ENCODE results near the gene FAM3A. TPM values are rescaled to one million over a fixed set of nuclear protein-coding genes. Genes with fewer than 3 reads are reported as not detected.

Gene FAM3A
- total RNA-seq, 1 experiment from 2014 or later, result 15.6 TPM

DNA sequence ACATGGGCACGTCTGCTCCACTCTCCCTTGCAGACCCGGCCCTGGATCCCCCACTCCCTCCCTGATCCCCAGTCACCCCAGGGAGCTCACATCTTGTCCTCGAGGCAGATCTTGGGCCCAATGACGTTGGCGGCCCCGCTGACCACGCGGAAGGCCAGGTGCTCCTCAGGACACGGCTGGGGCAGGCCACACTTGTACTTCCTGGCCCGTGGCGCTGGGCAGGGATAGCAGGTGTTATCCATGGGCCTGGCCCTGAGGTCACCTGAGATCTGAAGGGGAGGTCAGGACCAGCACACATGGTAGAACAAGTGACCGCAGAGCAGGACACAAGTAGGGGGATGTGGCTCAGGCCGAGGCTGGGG lies 7.7 kb downstream of the FAM3A start:
- ChIA-PET RAD21 (ENCODE audit: low non-redundant PET in 1 of 2, low total read pairs in 2 of 2, uncharacterized antibody in 2 of 2, unreplicated experiment in 2 of 2) (no interaction called here), POLR2A (no interaction called here), CTCF (no interaction called here)
- Histone ChIP-seq H3K27me3 (ENCODE audit: insufficient read depth, low read length) (no peaks in the 10 kb centered on the region), H3K27ac (ENCODE audit: low read depth, low read length) (no peak overlapping the region), H2AFZ (ENCODE audit: low read depth, low read length, poor library complexity, severe bottlenecking) (no peak overlapping the region), H3K9me2 (ENCODE audit: insufficient read depth) (no peaks in the 10 kb centered on the region), H3K4me1 (ENCODE audit: control insufficient read depth in 1 of 2, insufficient read depth in 2 of 2, low read length in 2 of 2) (peaks cover 0 to 5% of the 10 kb centered on the region in 2 experiments; a peak in 1 of 4 replicates), H3K4me2 (ENCODE audit: low read length) (no peak overlapping the region), H3K36me3 (ENCODE audit: control insufficient read depth in 1 of 2, insufficient read depth in 2 of 2, low read length in 2 of 2) (no peaks in the 10 kb centered on the region), H3K4me3 (replicated peaks in 1 of 2; ENCODE audit: low read depth in 1 of 2, low read length in 2 of 2) (no peak overlapping the region), H3K9ac (ENCODE audit: low read length) (no peak overlapping the region), H3K79me2 (ENCODE audit: insufficient read depth, low read length) (no peaks in the 10 kb centered on the region), H4K20me1 (ENCODE audit: insufficient read depth) (no peaks in the 10 kb centered on the region), H3K9me3 (ENCODE audit: control insufficient read depth in 1 of 2, insufficient read depth in 1 of 2, low read depth in 1 of 2, low read length in 2 of 2) (no peaks in the 10 kb centered on the region)
- no peak for TF ChIP-seq CBX3 (IDR thresholded peaks at IDR 0.05; ENCODE audit: low read depth)
- no peak for TF ChIP-seq SRF (IDR thresholded peaks at IDR 0.05; ENCODE audit: low read depth)
- TF ChIP-seq POLR2AphosphoS5 (IDR thresholded peaks at IDR 0.05; ENCODE audit: low read depth, low read length), result no peak
- TF ChIP-seq ZFX (IDR thresholded peaks at IDR 0.05), result no peak
- TF ChIP-seq, protein P1, sequence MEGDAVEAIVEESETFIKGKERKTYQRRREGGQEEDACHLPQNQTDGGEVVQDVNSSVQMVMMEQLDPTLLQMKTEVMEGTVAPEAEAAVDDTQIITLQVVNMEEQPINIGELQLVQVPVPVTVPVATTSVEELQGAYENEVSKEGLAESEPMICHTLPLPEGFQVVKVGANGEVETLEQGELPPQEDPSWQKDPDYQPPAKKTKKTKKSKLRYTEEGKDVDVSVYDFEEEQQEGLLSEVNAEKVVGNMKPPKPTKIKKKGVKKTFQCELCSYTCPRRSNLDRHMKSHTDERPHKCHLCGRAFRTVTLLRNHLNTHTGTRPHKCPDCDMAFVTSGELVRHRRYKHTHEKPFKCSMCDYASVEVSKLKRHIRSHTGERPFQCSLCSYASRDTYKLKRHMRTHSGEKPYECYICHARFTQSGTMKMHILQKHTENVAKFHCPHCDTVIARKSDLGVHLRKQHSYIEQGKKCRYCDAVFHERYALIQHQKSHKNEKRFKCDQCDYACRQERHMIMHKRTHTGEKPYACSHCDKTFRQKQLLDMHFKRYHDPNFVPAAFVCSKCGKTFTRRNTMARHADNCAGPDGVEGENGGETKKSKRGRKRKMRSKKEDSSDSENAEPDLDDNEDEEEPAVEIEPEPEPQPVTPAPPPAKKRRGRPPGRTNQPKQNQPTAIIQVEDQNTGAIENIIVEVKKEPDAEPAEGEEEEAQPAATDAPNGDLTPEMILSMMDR (IDR thresholded peaks at IDR 0.05 in 2 of 3, conservative IDR thresholded peaks at IDR 0.05 in 1 of 3; ENCODE audit: borderline replicate concordance in 1 of 3, insufficient read depth in 1 of 3, low read depth in 2 of 3, low read length in 2 of 3), result no peak
- TF ChIP-seq TCF7L2 (IDR thresholded peaks at IDR 0.05; ENCODE audit: borderline replicate concordance, extremely low read depth, insufficient read depth, insufficient read length), result no peak
- no peak for TF ChIP-seq ZBTB33 (IDR thresholded peaks at IDR 0.05; ENCODE audit: extremely low read depth, insufficient replicate concordance, low read length)
- TF ChIP-seq SIN3A (IDR thresholded peaks at IDR 0.05; ENCODE audit: low read depth), result no peak
- no peak for TF ChIP-seq POLR2A (IDR thresholded peaks at IDR 0.05; ENCODE audit: borderline replicate concordance, extremely low read depth, insufficient read depth, insufficient read length)
- no peak for TF ChIP-seq YY1 (IDR thresholded peaks at IDR 0.05; ENCODE audit: extremely low read depth, insufficient replicate concordance, low read depth, low read length)
- no peak for TF ChIP-seq REST (IDR thresholded peaks at IDR 0.05; ENCODE audit: low read depth)
- TF ChIP-seq JUND (IDR thresholded peaks at IDR 0.05), result no peak
- no peak for TF ChIP-seq ZNF274 (IDR thresholded peaks at IDR 0.05; ENCODE audit: low read depth, low read length)
- TF ChIP-seq EZH2 (IDR thresholded peaks at IDR 0.05), result no peak
- TF ChIP-seq MAX (IDR thresholded peaks at IDR 0.05), result no peak
- no peak for TF ChIP-seq RAD21 (IDR thresholded peaks at IDR 0.05; ENCODE audit: low read depth)
- TF ChIP-seq EGR1 (IDR thresholded peaks at IDR 0.05; ENCODE audit: low read depth), result no peak
- TF ChIP-seq FOSL1 (IDR thresholded peaks at IDR 0.05; ENCODE audit: low read depth), result no peak
- TF ChIP-seq CEBPB (IDR thresholded peaks at IDR 0.05; ENCODE audit: low read depth), result no peak
- no peak for DNase-seq (ENCODE audit: low read depth, low spot score)
- no TSS peak for BruUV-seq (replicated peaks)
- ATAC-seq, result no peak
- intact Hi-C loops (cut with micrococcal nuclease), result no loop called here
